Osteocyte (in vitro differentiated cells): ENCODE measurements around the gene HSD11B1. TPM values are rescaled to one million over a fixed set of nuclear protein-coding genes. Genes with fewer than 3 reads are reported as not detected.

Source experiments
- DNase-seq: peaks from one replicate; pipeline ENCODE4 v3.0.0; 2021; ENCODE audit warnings: mixed read lengths; ENCODE audit not compliant: unreplicated experiment; ENCODE audit errors: extremely low spot score
- H3K27ac Mint-ChIP-seq: one replicate; pipeline ENCODE4 v1.8.0; 2021; ENCODE audit warnings: mild to moderate bottlenecking, mixed read lengths; ENCODE audit not compliant: unreplicated experiment
- H3K27me3 Mint-ChIP-seq: one replicate; pipeline ENCODE4 v1.8.0; 2021; ENCODE audit warnings: mixed read lengths; ENCODE audit not compliant: unreplicated experiment
- H3K36me3 Mint-ChIP-seq: one replicate; pipeline ENCODE4 v1.8.0; 2021; ENCODE audit warnings: mixed read lengths; ENCODE audit not compliant: unreplicated experiment
- H3K4me1 Mint-ChIP-seq: one replicate; pipeline ENCODE4 v1.8.0; 2021; ENCODE audit warnings: mixed read lengths; ENCODE audit not compliant: unreplicated experiment
- H3K4me3 Mint-ChIP-seq: one replicate; pipeline ENCODE4 v1.8.0; 2021; ENCODE audit warnings: mild to moderate bottlenecking, moderate library complexity, mixed read lengths; ENCODE audit not compliant: unreplicated experiment
- H3K9me3 Mint-ChIP-seq: one replicate; pipeline ENCODE4 v1.8.0; 2021; ENCODE audit warnings: mixed read lengths; ENCODE audit not compliant: unreplicated experiment
- total RNA-seq: library from RNA; stranded (reverse); gene quantifications from 2 replicates; pipeline ENCODE4 v1.2.1, GENCODE V29; 2021
- TF ChIP-seq, protein P1 (sequence below): fragments of 200-600 bp; sonication (generic); IDR thresholded peaks from 2 replicates; pipeline ENCODE4 v1.5.0; 2021; ENCODE audit warnings: antibody characterized with exemption, mild to moderate bottlenecking, moderate library complexity

The HSD11B1 gene
- total RNA-seq, 1 donor from 2014 or later = not detected

DNA sequence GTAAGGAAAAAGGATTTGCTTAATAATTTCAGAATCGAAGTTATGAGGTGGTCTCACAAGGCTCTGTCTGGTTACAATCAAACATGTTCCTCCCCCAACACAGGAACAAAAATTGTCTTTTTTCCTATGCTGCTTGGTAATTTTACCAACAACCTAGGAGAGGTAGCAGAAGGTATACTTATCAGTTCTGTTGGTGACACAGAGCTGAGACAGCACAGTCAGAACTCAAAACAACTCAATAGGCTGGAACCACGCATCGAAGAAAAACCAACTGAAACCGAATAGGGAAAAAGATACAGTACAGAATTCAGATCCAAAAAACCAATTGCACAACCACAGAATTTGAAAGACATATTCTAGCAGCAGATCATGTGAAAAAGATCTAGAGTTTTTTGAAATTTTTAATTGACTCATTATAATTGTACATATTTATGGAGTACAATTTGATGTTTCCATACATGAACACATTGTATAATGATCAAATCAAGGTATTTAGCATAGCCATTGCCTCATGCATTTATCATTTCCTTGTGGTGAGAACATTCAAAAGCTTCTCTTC is 25.6 kb upstream of the HSD11B1 start:
- no peaks in the 10 kb centered on the region for H3K36me3 Mint-ChIP-seq
- DNase-seq = no peak
- TF ChIP-seq, protein P1, sequence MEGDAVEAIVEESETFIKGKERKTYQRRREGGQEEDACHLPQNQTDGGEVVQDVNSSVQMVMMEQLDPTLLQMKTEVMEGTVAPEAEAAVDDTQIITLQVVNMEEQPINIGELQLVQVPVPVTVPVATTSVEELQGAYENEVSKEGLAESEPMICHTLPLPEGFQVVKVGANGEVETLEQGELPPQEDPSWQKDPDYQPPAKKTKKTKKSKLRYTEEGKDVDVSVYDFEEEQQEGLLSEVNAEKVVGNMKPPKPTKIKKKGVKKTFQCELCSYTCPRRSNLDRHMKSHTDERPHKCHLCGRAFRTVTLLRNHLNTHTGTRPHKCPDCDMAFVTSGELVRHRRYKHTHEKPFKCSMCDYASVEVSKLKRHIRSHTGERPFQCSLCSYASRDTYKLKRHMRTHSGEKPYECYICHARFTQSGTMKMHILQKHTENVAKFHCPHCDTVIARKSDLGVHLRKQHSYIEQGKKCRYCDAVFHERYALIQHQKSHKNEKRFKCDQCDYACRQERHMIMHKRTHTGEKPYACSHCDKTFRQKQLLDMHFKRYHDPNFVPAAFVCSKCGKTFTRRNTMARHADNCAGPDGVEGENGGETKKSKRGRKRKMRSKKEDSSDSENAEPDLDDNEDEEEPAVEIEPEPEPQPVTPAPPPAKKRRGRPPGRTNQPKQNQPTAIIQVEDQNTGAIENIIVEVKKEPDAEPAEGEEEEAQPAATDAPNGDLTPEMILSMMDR = no peak
- H3K4me3 Mint-ChIP-seq = no peak overlapping the region
- H3K27ac Mint-ChIP-seq = no peak overlapping the region
- peaks cover 88% of the 10 kb centered on the region for H3K27me3 Mint-ChIP-seq
- peaks cover 15% of the 10 kb centered on the region for H3K4me1 Mint-ChIP-seq
- no peaks in the 10 kb centered on the region for H3K9me3 Mint-ChIP-seq

DNA sequence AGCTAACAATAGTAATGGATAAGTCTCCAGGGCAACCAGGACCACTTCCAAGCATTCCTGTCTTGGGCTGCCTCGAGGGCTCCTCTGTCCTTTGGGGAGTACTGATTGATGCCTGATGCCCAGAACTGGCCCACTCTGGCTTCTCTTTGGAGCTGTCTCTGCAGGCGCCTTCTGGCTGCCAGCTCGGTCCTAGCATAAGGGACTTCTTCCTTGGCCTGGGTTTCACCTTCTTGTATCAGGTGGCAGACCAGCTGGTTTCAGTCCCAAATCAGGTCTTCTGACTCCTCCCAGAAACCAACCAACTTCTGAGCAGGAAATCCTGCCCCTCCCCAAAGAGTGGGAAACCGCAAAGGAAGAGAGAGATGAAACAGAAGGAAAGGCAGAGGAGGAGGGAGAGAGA is 18.8 kb upstream of the HSD11B1 start:
- TF ChIP-seq, protein P1 = no peak
- no peaks in the 10 kb centered on the region for H3K36me3 Mint-ChIP-seq
- H3K27ac Mint-ChIP-seq = no peak overlapping the region
- H3K9me3 Mint-ChIP-seq = no peaks in the 10 kb centered on the region
- DNase-seq = no peak
- peaks cover 2% of the 10 kb centered on the region for H3K4me1 Mint-ChIP-seq
- H3K4me3 Mint-ChIP-seq = no peak overlapping the region
- peaks cover 70% of the 10 kb centered on the region for H3K27me3 Mint-ChIP-seq

GRCh38 chr1:209686322-209686721 is 18.3 kb upstream of the HSD11B1 start:
- no peaks in the 10 kb centered on the region for H3K36me3 Mint-ChIP-seq
- DNase-seq = no peak
- H3K9me3 Mint-ChIP-seq = no peaks in the 10 kb centered on the region
- H3K27me3 Mint-ChIP-seq = peaks cover 70% of the 10 kb centered on the region
- no peak overlapping the region for H3K27ac Mint-ChIP-seq
- TF ChIP-seq, protein P1 = no peak
- H3K4me1 Mint-ChIP-seq = peaks cover 2% of the 10 kb centered on the region
- no peak overlapping the region for H3K4me3 Mint-ChIP-seq

DNA sequence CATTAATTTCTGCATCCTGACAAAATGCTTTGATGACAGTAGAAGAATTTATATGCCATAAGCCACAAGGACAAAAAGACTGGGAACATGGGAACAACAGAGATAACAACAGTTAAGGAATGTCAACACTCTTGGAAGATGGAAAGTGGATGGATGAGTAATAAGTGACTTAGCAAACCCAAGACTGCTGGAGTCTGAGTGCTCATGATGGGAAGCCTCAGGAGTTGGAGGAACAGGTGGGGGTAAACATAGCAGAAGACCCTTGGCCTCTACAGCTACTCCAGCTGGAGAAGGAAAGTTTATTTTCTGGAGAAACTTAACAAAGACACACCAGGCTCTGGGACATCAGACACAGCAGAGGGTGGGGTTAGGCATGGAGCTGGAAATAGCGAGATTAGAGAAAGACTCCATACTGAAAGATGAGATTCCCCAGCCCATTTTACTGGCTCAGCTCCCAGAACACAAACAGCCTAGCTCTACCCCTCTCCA is 15.9 kb upstream of the HSD11B1 start:
- Mint-ChIP-seq H3K4me1 (peaks cover 5% of the 10 kb centered on the region), H3K9me3 (no peaks in the 10 kb centered on the region), H3K4me3 (no peak overlapping the region), H3K36me3 (no peaks in the 10 kb centered on the region), H3K27ac (no peak overlapping the region), H3K27me3 (peaks cover 65% of the 10 kb centered on the region)
- DNase-seq = no peak
- TF ChIP-seq, protein P1 = no peak

GRCh38 chr1:209689477-209689876 is 15.2 kb upstream of the HSD11B1 start:
- H3K36me3 Mint-ChIP-seq = no peaks in the 10 kb centered on the region
- no peak overlapping the region for H3K27ac Mint-ChIP-seq
- DNase-seq = no peak
- no peak overlapping the region for H3K4me3 Mint-ChIP-seq
- TF ChIP-seq, protein P1 = no peak
- H3K4me1 Mint-ChIP-seq = peaks cover 5% of the 10 kb centered on the region
- H3K27me3 Mint-ChIP-seq = peaks cover 65% of the 10 kb centered on the region
- H3K9me3 Mint-ChIP-seq = no peaks in the 10 kb centered on the region
